ENCODE results near the gene ACTN3.

GRCh38 chr11:66570850-66571180, 24.1 kb downstream of the ACTN3 start:
- no peak for TF ChIP-seq POLR2AphosphoS5 (IDR thresholded peaks at IDR 0.05)
- TF ChIP-seq, protein P1, sequence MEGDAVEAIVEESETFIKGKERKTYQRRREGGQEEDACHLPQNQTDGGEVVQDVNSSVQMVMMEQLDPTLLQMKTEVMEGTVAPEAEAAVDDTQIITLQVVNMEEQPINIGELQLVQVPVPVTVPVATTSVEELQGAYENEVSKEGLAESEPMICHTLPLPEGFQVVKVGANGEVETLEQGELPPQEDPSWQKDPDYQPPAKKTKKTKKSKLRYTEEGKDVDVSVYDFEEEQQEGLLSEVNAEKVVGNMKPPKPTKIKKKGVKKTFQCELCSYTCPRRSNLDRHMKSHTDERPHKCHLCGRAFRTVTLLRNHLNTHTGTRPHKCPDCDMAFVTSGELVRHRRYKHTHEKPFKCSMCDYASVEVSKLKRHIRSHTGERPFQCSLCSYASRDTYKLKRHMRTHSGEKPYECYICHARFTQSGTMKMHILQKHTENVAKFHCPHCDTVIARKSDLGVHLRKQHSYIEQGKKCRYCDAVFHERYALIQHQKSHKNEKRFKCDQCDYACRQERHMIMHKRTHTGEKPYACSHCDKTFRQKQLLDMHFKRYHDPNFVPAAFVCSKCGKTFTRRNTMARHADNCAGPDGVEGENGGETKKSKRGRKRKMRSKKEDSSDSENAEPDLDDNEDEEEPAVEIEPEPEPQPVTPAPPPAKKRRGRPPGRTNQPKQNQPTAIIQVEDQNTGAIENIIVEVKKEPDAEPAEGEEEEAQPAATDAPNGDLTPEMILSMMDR (IDR thresholded peaks at IDR 0.05) = no peak

All from sigmoid colon (tissue), 4 donors.